ENCODE data around the gene CBX8.

DNA sequence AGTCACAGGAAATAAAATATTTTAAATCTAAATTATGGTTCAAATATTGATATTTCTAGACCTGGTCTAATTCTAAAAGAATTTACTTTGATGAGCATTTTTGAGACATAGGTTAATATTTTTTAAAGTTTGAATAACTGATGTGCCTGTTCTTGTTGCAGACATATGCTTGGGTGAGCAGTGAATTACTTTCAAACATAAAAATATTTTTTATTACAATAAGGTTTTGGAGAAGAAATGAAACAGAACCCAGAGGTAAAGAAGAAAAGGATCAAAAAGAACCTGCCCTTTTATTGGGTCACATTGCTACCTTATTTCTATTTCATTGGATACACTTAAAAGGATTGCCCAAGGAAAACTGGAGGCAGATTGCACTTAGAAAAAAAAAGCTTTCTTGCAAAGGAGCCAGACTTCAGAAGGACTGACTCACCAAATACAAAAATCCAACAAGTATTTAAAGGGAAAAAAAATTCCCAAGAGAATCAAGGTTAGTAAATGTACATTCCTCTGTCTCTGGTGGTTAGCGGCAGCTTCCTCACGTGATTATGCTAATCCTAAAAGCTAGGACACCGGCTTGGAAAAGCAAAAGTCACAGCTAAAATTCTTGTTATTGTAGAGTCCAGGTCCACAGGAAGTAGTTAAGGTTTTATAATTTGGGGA, 47.6 kb downstream of the CBX8 start:
- TF ChIP-seq POLR2A (IDR thresholded peaks at IDR 0.05), result no peak
- TF ChIP-seq CTCF (IDR thresholded peaks at IDR 0.05), result no peak

All from thyroid gland (tissue), 4 donors.